Hematopoietic multipotent progenitor cell treated with erythropoietin and hydrocortisone succinate and interleukin-3 and kit ligand, for 4 days (in vitro differentiated cells): Measurements from ENCODE around the gene PRKN.
"Not testable (repeated sequence)": the region's sequence is repeated elsewhere in the genome, so short reads cannot be mapped to it uniquely, and the experiment has no call there.

Experiments
- DNase-seq: peaks from one replicate; pipeline ENCODE4 v3.0.0-alpha.2; 2015

PRKN gene

GRCh38 chr6:161876231-161876630 is 851.3 kb downstream of the PRKN start:
- DNase-seq: no peak

DNA sequence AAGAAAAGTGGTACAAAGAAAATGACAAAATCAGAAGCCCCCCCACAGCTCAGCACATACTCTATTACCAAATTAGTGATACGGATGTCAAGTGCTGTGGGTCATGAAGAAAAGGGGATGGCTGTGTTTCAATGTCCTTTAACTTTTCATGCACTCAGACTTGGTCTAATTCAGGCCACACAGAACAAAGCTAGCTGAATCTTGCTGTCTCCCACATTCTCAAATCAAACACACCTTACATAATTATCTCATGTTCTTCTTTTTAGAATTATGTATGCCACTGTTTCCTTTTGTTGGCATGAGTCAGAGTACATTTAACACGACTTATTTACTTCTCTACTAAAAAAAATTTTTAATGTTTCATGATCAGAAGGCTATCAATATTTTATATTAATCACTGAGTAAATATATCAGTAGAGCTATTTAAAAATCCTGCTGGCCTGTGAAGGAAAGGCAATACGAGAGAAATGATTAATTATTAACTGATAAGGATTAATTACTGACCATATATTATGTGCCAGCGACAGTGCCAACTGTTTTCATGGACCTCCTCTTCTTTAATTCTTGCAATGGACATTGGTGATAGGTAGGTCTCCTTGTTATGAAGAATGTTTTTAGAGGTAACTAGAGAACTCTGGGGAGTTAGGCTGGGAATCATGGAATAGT is 857.2 kb downstream of the PRKN start:
- no peak for DNase-seq

- no peak for DNase-seq
Measured at GRCh38 chr6:161869491-161869890, 858.1 kb downstream of the PRKN start.

- no peak for DNase-seq
Measured at GRCh38 chr6:161866570-161866969, 861.0 kb downstream of the PRKN start.

DNA sequence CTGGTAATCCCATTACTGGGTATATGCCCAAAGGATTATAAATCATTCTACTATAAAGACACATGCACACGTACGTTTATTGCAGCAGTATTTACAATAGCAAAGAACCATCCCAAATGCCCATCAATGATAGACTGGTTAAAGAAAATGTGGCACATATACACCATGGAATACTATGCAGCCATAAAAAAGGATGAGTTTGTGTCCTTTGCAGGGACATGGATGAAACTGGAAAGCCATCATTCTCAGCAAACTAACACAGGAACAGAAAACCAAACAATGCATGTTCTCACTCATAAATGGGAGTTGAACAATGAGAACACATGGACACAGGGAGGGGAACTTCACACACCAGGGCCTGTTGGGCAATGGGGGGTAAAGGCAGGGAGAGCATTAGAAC is 866.5 kb downstream of the PRKN start:
- DNase-seq: not testable (repeated sequence)

DNA sequence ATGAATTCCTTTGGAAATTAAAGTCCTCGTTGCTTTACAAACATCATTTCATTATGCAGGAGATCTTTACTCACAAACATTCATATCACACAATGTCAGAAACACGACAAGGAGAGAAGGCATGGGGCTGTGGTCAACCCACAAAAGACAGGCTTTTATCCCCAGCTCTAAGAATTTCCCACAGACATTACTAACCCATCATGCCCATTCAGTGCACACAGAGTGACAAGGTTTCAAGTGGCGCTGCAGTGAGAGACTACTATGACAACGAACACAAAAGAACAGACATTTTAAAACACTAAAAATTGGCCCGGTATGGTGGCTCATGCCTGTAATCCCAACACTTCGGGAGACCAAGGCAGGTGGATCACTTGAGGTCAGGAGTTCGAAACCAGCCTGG is 873.9 kb downstream of the PRKN start:
- no peak for DNase-seq

GRCh38 chr6:161851486-161851885 is 876.1 kb downstream of the PRKN start:
- DNase-seq: not testable (repeated sequence)

DNA sequence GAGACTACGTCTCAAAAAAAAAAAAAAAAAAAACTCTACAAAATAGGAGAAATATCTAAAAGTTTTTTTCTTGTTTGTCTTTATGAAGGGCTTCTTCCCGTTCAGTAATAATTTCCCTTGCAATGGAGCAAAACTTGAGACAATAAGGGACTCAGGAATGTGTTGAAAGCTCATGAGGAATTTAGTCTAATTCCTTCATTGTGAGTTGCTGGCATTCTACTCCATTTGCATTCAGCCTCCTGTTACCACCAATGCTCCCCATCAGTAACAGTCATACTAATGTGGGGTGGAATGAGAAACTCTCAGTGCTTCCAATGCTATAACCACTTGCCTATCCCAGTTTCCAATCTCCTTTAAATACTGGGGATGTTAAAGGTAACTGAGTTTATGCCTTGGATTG is 877.0 kb downstream of the PRKN start:
- DNase-seq: no peak

GRCh38 chr6:161847628-161848027 is 879.9 kb downstream of the PRKN start:
- no peak for DNase-seq

DNA sequence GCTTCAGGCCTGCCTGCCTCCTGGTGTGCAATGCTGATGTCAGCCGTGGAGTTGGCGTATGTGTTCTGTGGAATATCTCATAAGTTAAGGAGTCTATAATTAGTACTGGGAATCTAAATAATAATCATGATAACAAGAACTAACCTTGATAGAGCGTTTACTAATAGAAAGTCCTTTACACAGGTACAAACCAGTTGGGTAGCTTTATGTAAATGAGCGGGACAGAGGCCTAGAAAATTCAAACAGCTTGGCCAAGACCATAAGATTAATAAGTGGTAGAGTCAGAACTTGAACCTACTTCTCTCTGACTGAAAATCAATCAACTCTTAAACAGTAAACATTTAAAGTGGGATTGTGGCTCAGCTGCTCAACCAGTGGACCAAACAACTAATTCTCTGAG is 882.8 kb downstream of the PRKN start:
- DNase-seq: no peak

GRCh38 chr6:161843066-161843465 is 884.5 kb downstream of the PRKN start:
- peak; percentile 38 for DNase-seq

DNA sequence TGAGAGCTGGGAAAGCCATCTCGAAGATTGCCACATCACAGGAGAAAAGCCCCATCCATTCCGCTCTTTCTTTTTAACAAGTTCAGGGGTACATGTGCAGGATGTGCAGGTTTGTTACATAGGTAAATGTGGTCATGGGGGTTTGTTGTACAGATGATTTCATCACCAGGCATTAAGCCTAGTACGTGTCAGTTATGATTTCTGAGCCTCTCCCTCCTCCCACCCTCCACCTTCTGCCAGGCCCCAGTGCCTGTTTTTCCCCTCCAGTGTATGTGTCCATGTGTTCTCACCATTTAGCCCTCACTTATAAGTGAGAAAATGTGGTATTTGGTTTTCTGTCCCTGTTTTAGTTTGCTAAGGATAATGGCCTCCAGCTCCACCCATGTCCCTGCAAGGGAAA is 887.2 kb downstream of the PRKN start:
- DNase-seq: no peak

- DNase-seq: no peak
Measured at GRCh38 chr6:161838306-161839035, 889.1 kb downstream of the PRKN start.

DNA sequence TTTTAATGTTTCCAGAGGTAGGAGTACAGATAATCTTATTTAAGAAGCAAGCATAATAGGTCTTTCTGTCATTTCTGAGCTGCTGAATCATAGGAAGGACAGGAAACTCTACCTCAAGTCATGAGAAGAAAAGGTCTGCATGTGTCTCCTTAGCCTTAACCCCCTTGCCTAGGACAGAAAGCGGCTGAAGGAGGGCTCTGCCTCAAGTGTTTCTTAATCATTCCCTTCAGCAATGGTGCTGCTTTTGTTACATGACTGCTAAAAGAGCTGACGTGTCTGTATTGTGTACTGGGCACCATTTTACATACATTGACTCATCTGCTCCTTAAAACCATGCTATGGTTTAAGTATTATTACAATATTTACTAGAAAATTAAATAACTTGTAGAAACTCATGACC is 889.7 kb downstream of the PRKN start:
- DNase-seq: no peak

- no peak for DNase-seq
Measured at GRCh38 chr6:161837449-161837735, 890.2 kb downstream of the PRKN start.

DNA sequence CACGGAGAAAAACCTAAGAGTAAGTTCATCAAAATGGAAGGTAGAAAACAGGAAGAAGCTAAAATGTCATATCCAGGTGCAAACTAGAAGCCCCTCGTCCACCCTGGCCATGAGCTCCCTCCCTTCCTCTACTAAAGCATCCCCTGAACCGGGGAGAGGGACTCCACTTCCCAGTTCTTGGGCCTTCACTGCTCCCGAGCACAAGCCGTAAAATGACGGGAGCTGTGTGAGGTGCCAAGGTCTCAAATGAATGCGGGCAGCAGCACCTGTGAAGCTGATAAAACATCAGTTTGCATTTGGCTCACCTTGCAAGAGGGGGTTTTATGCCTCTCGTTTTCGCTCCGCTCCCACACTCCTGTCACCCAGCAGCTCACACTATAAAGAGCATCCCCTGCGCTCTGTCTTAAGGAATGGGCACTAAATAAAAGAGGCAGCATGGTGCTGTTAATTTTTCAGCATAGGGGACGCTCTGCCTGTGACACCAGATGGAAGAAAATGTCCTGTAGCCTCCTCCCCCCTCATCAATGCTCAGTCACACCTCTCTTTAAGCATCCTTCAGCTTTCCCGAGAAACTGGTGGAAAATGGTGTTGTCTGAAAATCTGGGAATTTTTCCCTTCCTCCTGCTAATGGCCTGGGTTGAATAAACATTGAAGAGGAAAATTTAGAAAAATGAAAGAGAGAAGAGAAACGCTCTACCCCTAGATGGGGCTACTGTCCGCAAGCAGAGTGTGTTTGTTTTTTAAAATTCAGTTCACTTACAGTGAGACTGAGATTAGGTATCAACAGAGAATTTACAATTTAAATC is 890.7 kb downstream of the PRKN start:
- no peak for DNase-seq

DNA sequence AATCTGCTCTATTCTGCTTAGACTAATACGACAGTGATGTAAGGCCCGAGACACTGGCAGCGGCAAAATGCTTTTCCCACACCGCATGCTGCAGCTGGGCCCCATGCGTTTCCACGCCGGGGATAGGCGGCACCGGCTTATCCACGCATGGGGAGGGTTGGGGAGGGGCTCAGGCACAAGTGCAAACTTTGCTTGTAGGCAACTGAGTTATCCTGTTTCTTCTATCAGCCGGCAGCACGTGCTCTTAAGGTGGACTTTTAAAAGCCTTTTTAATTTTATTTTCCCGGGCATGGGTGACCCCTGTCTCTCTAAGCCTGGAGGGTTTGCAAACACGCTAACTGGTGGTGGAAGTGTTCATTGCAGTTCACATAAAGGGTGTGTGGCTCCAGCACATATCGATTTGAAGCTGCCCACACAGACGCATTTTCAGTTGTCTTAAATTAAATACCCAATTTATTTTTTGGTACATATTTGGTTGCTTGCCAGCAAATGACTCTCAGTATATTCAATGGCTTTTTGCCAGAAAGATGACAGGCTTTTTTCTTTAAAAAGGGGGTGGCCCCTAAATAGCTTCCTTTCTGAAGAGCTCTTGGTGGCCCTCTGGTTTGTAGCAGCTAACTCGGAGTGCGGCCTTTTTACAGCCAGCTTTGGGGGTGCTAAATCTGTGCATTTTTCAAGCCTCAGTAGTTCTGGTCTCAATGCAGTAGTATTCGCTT is 891.9 kb downstream of the PRKN start:
- DNase-seq: peak; percentile 69

- DNase-seq: no peak
Measured at GRCh38 chr6:161834426-161834825, 893.1 kb downstream of the PRKN start.

- DNase-seq: no peak
Measured at GRCh38 chr6:161833099-161833860, 894.3 kb downstream of the PRKN start.

DNA sequence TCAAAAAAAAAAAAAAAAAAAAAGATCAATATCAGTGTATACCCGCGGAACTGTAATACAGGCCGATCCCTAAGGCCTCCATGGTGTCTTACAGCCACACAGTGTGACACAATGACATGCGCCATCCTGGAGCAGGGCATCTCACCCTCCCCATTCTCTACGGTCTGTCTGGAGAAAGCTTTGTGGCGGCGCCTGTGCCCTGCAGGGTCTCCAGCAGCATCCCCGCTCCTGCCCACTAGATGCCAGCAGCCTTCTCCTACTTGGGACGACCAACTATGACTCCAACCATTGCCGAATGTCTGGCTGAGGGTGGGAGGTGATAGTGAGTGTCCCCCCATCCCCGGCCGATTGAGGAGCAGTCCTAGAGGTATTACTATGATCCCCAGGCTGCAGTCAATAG is 894.9 kb downstream of the PRKN start:
- DNase-seq: no peak

- peak; percentile 87 for DNase-seq
Measured at GRCh38 chr6:161830866-161831616, 896.5 kb downstream of the PRKN start.

DNA sequence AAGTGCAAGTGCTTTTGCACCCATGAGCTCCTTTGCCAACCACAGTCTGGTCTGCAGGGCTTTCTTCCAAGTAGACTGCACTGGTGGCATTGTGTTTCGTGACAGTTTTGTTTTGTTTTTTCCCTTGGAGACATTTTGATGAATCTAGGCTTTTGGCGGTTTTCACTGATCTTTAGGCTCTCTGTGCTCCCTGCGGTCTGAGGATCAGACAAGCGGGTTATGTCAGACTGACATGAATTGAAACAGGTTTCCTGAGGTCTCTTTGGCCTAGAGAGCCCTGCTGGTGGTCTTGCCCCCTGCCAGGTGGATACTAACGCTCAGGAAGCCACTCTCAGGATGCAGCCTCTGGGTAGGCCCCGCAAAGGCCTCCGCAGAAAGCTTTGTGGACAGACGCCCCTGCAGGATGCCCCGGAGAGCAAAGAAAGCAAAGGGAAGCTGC is 898.3 kb downstream of the PRKN start:
- DNase-seq: peak; percentile 83
